CD4-positive, alpha-beta memory T cell (primary cell): Measurements from ENCODE around the gene CARF. TPM values are rescaled to one million over a fixed set of nuclear protein-coding genes. Genes with fewer than 3 reads are reported as not detected.
"Not testable (repeated sequence)": the region's sequence is repeated elsewhere in the genome, so short reads cannot be mapped to it uniquely, and the experiment has no call there.

Source experiments
- CTCF ChIA-PET: fragments of 350-600 bp; sonication (Branson Sonifier 250); formaldehyde crosslinking; loops from one replicate; lab custom pipeline; 2021; ENCODE audit warnings: inconsistent platforms; ENCODE audit not compliant: partially characterized antibody; lab: Charles Lee
- POLR2A ChIA-PET: fragments of 350-600 bp; sonication (Branson Sonifier 250); formaldehyde crosslinking; loops from one replicate; lab custom pipeline; 2021; ENCODE audit not compliant: partially characterized antibody; lab: Charles Lee
- DNase-seq, 5 donors: peaks; one replicate each; pipeline versions ENCODE4 v3.0.0 to v3.0.0-alpha.2; 2020 to 2022; ENCODE audit warnings: mixed read lengths in 1 of 5
- H3K27ac ChIP-seq: one replicate; pipeline ENCODE4 v1.7.0; 2013; ENCODE audit warnings: low read depth, low read length
- H3K27me3 ChIP-seq: 2 replicates; pipeline ENCODE4 v1.7.0; 2013; ENCODE audit warnings: mild to moderate bottlenecking, low read length, moderate library complexity; ENCODE audit not compliant: insufficient read depth
- H3K36me3 ChIP-seq: 2 replicates; pipeline ENCODE4 v1.7.0; 2013; ENCODE audit warnings: mild to moderate bottlenecking, low read length, moderate library complexity; ENCODE audit not compliant: insufficient read depth
- H3K4me1 ChIP-seq: 2 replicates; pipeline ENCODE4 v1.7.0; 2013; ENCODE audit warnings: mild to moderate bottlenecking, low read length, moderate library complexity; ENCODE audit not compliant: insufficient read depth
- H3K4me3 ChIP-seq, 2 donors: one replicate each; pipeline ENCODE4 v1.7.0; 2013; ENCODE audit warnings: low read length in 2 of 2, mild to moderate bottlenecking in 1 of 2
- H3K9me3 ChIP-seq, 2 donors: one replicate each; pipeline ENCODE4 v1.7.0; 2013; ENCODE audit warnings: low read length in 2 of 2, control low read depth in 1 of 2; ENCODE audit not compliant: control insufficient read depth in 1 of 2
- H3K27ac Mint-ChIP-seq, 7 donors: one replicate each; pipeline ENCODE4 v1.8.0; 2020 to 2021; ENCODE audit warnings: mixed read lengths in 7 of 7, mild to moderate bottlenecking in 6 of 7, inconsistent platforms in 3 of 7, moderate library complexity in 3 of 7
- H3K27me3 Mint-ChIP-seq, 2 donors: one replicate each; pipeline ENCODE4 v1.8.0; 2020 to 2021; ENCODE audit warnings: mixed read lengths in 2 of 2
- H3K36me3 Mint-ChIP-seq, 2 donors: one replicate each; pipeline ENCODE4 v1.8.0; 2020 to 2021; ENCODE audit warnings: mixed read lengths in 2 of 2, inconsistent platforms in 1 of 2, mild to moderate bottlenecking in 1 of 2
- H3K4me1 Mint-ChIP-seq, 4 donors: one replicate each; pipeline ENCODE4 v1.8.0; 2020 to 2021; ENCODE audit warnings: mixed read lengths in 4 of 4, mild to moderate bottlenecking in 1 of 4
- H3K4me3 Mint-ChIP-seq, 8 donors: one replicate each; pipeline ENCODE4 v1.8.0; 2020 to 2021; ENCODE audit warnings: mixed read lengths in 8 of 8, mild to moderate bottlenecking in 7 of 8, moderate library complexity in 6 of 8, inconsistent platforms in 3 of 8
- H3K9me3 Mint-ChIP-seq, 8 donors: one replicate each; pipeline ENCODE4 v1.8.0; 2020 to 2021; ENCODE audit warnings: mixed read lengths in 8 of 8, mild to moderate bottlenecking in 5 of 8, inconsistent platforms in 3 of 8, moderate library complexity in 1 of 8
- intact Hi-C: fragments of 100-400 bp; cut with micrococcal nuclease; formaldehyde crosslinking; loops from one replicate; pipeline ENCODE4 v1.15.1; 2023
- polyA plus RNA-seq, 2 donors: library from polyadenylated mRNA; unstranded; fragments of 300-500 nt; fragmentation: Illumina TruSeq; gene quantifications; one replicate each; pipeline ENCODE4 v1.2.3, GENCODE V29; 2021
- total RNA-seq, 2 experiments: library from RNA; stranded (reverse); gene quantifications; one replicate each; pipeline ENCODE4 v1.2.3, GENCODE V29; 2021

The CARF gene
- total and polyA plus RNA-seq, 4 experiments from 2014 or later, result 1.9 to 27.6 (median 14.9) TPM

DNA sequence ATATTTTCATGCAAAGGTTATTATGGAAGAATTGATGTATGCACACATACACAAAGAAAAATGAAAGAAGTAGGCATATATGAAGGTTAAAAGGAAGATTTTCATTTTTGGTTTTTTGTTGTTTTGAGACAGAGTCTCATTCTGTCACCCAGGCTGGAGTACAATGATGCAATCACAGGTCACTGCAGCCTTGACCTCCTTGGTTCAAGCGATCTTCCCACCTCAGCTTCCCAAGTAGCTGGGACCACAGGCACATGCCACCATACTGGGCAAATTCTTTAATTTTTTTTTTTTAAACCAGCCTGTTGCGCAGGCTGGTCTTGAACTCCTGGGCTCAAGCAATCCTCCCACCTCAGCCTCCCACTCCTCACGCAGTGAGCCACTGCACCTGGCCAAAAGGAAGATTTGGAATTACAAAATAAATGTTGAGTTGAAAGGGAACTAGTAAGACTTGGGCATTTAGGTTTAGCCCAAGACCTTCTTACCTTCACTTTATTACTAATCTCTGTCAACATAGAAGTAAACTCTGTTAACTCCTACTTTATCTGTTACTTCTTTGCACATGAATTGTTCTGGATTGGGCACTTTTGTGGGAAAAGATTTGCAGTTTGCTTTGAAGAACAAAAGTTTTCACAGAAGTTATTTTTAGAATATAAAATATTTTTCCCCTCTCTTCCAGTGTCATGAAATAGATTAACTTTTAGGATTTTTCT lies 70.9 kb downstream of the CARF start:
- CTCF ChIA-PET, result no interaction called here
- Mint-ChIP-seq H3K9me3 (no peaks in the 10 kb centered on the region), H3K27me3 (no peaks in the 10 kb centered on the region), H3K36me3 (peaks cover 34 to 36% of the 10 kb centered on the region in 2 donors), H3K4me1 (no peaks in the 10 kb centered on the region), H3K27ac (peak overlapping the region in 1 of 7 donors; percentile 48), H3K4me3 (no peak overlapping the region)
- no peaks in the 10 kb centered on the region for H3K27me3 ChIP-seq
- no peak overlapping the region for H3K4me3 ChIP-seq
- intact Hi-C loops, result no loop called here
- no peaks in the 10 kb centered on the region for H3K9me3 ChIP-seq
- no peaks in the 10 kb centered on the region for H3K4me1 ChIP-seq
- DNase-seq, result no peak
- no peaks in the 10 kb centered on the region for H3K36me3 ChIP-seq
- POLR2A ChIA-PET, result no interaction called here
- no peak overlapping the region for H3K27ac ChIP-seq

DNA sequence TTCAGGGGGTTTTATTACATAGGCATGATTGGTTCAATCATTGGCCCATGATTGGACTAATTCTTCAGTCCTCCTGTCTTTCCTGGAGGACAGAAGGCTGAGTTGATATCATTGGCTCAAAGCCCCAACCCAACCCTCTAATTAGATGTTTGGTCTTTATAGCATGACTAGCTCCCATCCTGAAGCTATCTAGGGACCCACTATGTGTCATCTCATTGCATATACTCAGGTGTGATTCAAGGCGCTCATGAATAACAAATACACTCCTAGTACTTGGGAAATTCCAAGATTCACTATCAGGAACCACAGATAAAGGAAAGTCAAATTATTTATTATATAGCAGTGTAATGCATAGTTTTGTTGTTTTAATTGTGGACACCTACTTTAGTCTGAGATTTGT lies 77.7 kb downstream of the CARF start:
- Histone ChIP-seq H3K27ac (no peak overlapping the region), H3K36me3 (no peaks in the 10 kb centered on the region), H3K9me3 (no peaks in the 10 kb centered on the region), H3K4me3 (no peak overlapping the region), H3K27me3 (no peaks in the 10 kb centered on the region), H3K4me1 (no peaks in the 10 kb centered on the region)
- ChIA-PET CTCF (interaction anchor here (1.5 kb wide), 1 partner anchor 415 kb away, joined by 4 read pairs; no protein-coding TSS in a partner anchor), POLR2A (no interaction called here)
- no peaks in the 10 kb centered on the region for H3K27me3 Mint-ChIP-seq
- no peak overlapping the region for H3K4me3 Mint-ChIP-seq
- no peaks in the 10 kb centered on the region for H3K9me3 Mint-ChIP-seq
- DNase-seq, result no peak
- no peaks in the 10 kb centered on the region for H3K4me1 Mint-ChIP-seq
- no peaks in the 10 kb centered on the region for H3K36me3 Mint-ChIP-seq
- no peak overlapping the region for H3K27ac Mint-ChIP-seq
- intact Hi-C loops, result no loop called here

DNA sequence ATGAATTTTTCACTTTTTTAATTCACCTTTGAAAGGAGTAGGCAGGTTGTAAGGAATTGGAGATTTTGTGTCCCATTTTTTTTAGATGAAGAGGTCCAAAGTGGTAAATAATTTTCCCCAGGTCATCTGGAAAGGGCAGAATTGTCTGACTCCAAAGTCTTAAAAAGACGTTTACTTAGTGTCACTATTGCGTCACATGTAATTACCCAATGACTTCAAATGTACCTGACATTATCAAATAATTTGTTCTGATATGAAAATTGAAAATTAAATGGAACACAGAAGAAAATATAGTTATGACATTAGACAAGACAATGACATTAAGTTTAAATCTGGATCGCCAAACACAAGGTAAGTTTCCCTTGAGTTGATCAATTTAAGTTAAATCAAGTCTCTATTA lies 78.4 kb downstream of the CARF start:
- Mint-ChIP-seq H3K9me3 (no peaks in the 10 kb centered on the region), H3K27ac (no peak overlapping the region), H3K36me3 (no peaks in the 10 kb centered on the region), H3K27me3 (peaks cover 2% of the 10 kb centered on the region in 2 donors), H3K4me1 (no peaks in the 10 kb centered on the region), H3K4me3 (no peak overlapping the region)
- H3K27me3 ChIP-seq, result no peaks in the 10 kb centered on the region
- no peak overlapping the region for H3K4me3 ChIP-seq
- ChIA-PET CTCF (no interaction called here), POLR2A (no interaction called here)
- H3K27ac ChIP-seq, result no peak overlapping the region
- no peaks in the 10 kb centered on the region for H3K4me1 ChIP-seq
- intact Hi-C loops, result no loop called here
- H3K36me3 ChIP-seq, result no peaks in the 10 kb centered on the region
- no peaks in the 10 kb centered on the region for H3K9me3 ChIP-seq
- DNase-seq, result no peak

DNA sequence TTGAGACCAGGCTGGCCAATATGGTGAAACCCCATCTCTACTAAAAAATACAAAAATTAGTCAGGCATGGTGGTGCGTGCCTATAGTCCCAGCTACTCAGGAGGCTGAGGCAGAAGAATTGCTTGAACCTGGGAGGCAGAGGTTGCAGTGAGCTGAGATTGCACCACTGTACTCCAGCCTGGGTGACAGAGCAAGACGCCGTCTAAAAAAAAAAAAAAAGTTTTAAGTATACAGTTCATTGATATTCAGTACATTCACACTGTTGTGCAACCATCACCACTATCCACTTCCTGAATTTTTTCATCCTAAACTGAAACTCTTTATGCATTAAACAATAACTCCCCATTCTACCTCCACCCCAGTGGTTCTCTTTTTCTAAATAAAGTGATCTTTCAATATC lies 85.0 kb downstream of the CARF start:
- CTCF ChIA-PET, result interaction anchor here (0.7 kb wide), 1 partner anchor 85 kb away, joined by 3 read pairs; the partner anchor contains the start of gene CARF
- H3K27ac ChIP-seq, intact Hi-C loops, H3K27me3 Mint-ChIP-seq, H3K4me1 Mint-ChIP-seq, DNase-seq, H3K27me3 ChIP-seq, H3K36me3 Mint-ChIP-seq, H3K4me1 ChIP-seq, H3K36me3 ChIP-seq, H3K4me3 Mint-ChIP-seq, POLR2A ChIA-PET, H3K27ac Mint-ChIP-seq, H3K9me3 ChIP-seq, H3K4me3 ChIP-seq, H3K9me3 Mint-ChIP-seq: not testable (repeated sequence)

DNA sequence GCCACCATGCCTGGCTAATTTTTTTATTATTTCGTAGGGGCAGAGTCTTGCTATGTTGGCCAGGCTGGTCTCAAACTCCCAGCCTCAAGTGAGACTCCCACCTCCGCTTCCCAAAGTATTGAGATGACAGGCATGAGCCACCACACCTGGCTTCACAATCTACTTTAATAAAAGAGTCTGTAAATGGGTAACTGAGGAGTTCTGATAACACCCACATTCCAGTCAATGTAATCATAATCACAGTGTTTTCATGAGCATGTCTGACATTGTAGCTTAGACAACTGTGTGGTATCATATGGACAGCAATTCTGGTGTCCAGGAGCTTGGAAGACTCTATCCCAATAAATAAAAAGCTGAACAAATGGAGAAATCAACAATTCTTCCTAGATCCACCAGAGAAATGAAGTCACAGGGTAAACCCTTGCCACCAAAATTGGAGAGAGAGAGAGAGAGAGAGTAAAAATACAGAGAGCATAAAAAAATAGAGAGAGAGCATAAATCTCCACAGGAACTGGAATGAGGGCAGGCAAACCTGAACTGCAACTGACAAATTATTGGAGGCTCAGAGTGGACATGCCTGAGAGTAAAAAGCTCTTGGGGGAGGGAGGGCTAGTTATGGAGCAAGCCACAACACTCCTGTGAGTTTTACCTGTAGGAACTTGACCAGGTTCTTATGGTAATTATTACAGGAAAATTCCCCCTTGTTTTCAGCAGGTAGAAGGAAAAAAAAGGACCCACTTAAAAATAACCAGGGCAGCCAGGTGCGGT lies 90.2 kb downstream of the CARF start:
- CTCF ChIA-PET, result no interaction called here

DNA sequence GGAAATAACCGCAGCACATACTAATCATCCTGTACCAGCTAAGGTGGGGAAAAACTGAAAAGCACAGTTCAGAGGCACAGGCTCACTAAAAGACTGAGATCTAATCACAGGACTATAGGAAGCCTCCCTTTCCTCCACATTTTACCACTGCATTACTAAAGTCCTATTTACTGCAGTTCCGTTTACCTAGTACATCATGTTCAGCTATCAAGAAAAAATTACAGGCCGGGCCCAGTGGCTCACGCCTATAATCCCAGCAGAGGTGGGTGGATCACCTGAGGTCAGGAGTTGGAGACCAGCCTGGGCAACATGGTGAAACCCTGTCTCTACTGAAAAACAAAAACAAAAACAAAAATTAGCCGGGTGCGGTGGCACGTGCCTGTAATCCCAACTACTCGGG lies 91.6 kb downstream of the CARF start:
- ChIA-PET POLR2A (no interaction called here), CTCF (no interaction called here)
- DNase-seq, result no peak
- no peaks in the 10 kb centered on the region for H3K36me3 Mint-ChIP-seq
- no peak overlapping the region for H3K4me3 Mint-ChIP-seq
- H3K9me3 Mint-ChIP-seq, result peaks cover 0 to 4% (median 2%) of the 10 kb centered on the region in 8 donors
- Histone ChIP-seq H3K9me3 (no peaks in the 10 kb centered on the region), H3K27me3 (no peaks in the 10 kb centered on the region), H3K36me3 (no peaks in the 10 kb centered on the region), H3K4me1 (no peaks in the 10 kb centered on the region), H3K4me3 (no peak overlapping the region), H3K27ac (no peak overlapping the region)
- peaks cover 0 to 4% of the 10 kb centered on the region in 2 donors for H3K27me3 Mint-ChIP-seq
- intact Hi-C loops, result no loop called here
- H3K27ac Mint-ChIP-seq, result peak overlapping the region in 2 of 7 donors; percentile 43 to 48
- H3K4me1 Mint-ChIP-seq, result no peaks in the 10 kb centered on the region

More for the DNA sequence above, 90.2 kb downstream of the CARF start:
- H3K9me3 ChIP-seq, result no peaks in the 10 kb centered on the region
- no peak for DNase-seq
- no peaks in the 10 kb centered on the region for H3K9me3 Mint-ChIP-seq
- H3K36me3 Mint-ChIP-seq, result no peaks in the 10 kb centered on the region
- H3K4me1 Mint-ChIP-seq, result no peaks in the 10 kb centered on the region
- H3K27me3 Mint-ChIP-seq, result peaks cover under 1 to 4% of the 10 kb centered on the region in 2 donors
- H3K27ac ChIP-seq, result no peak overlapping the region
- H3K27ac Mint-ChIP-seq, result no peak overlapping the region
- POLR2A ChIA-PET, result no interaction called here
- no peaks in the 10 kb centered on the region for H3K4me1 ChIP-seq
- no peaks in the 10 kb centered on the region for H3K36me3 ChIP-seq
- no peak overlapping the region for H3K4me3 ChIP-seq
- no peak overlapping the region for H3K4me3 Mint-ChIP-seq
- intact Hi-C loops, result no loop called here
- no peaks in the 10 kb centered on the region for H3K27me3 ChIP-seq

DNA sequence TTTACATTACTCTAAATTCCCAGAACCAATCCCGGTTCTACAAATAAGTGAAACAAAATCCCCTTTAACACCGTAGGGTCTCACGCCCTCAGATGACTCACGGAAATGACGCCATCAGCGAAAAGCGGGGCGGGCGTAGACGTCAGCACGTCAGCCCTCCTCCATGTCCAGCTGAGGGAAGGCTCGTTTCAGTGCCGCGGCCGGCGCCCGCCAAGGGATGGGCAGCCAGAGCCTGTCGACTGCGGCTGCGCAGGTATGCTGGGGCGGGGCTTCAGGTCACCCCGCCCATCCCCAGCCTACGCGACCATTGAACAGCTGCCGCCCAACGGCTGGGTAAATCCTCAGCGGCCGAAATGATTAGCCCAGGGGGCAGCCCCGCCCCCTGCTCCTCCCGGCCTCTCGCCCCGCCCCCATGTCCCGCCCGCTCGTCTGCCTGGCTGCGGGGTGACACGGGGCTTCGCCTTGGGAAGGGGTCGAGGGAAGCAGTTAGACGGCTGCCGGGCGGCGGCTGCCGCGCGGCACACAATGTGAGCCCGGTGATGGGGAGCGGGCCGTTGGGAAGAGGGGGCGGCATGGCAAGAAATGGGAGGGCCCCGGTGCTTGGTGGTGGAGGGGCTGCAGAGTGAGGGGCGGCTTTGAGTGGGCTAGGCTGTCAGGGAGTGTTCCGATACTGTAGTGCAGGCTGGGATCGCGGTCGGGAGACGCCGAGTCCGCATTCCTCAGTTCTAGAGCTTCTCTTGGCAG lies 102.6 kb downstream of the CARF start, which contains the start of gene NBEAL1:
TSS of gene NBEAL1 (plus strand) at position 420 of the 744 bp plus-strand sequence. CDS start 1,510 bp downstream, outside the sequence.
- no peaks in the 10 kb centered on the region for H3K36me3 ChIP-seq
- ChIA-PET CTCF (no interaction called here), POLR2A (interaction anchor here (0.6 to 2.2 kb wide), 6 partner anchors 97 to 344 kb away, joined by 3 to 15 read pairs (median 4); partner anchors contain the start of genes CARF, CYP20A1 and WDR12)
- Mint-ChIP-seq H3K36me3 (peaks cover 0 to 10% of the 10 kb centered on the region in 2 donors), H3K27ac (peak within 1 kb of the TSS; percentile 88 to 99 (median 97)), H3K4me1 (peaks cover 28 to 47% (median 34%) of the 10 kb centered on the region in 4 donors), H3K27me3 (peaks cover 0 to 1% of the 10 kb centered on the region in 2 donors), H3K9me3 (no peaks in the 10 kb centered on the region), H3K4me3 (peak within 1 kb of the TSS; percentile 86 to 98 (median 94))
- H3K4me3 ChIP-seq, result peak within 1 kb of the TSS; percentile 87 to 93
- H3K27me3 ChIP-seq, result no peaks in the 10 kb centered on the region
- peaks cover 32% of the 10 kb centered on the region for H3K4me1 ChIP-seq
- H3K9me3 ChIP-seq, result no peaks in the 10 kb centered on the region
- peak within 1 kb of the TSS; percentile 85 for H3K27ac ChIP-seq
- intact Hi-C loops, result loop anchor here (1.0 to 10.0 kb wide), 5 partner anchors 103 to 637 kb away; partner anchors contain the start of genes FAM117B, ICA1L and WDR12
- DNase-seq, result peak; percentile 95 to 98 (median 95)
